ENCODE data around the gene TMIE.

GRCh38 chr3:46700772-46701171 lies 420 bp upstream of the TMIE start:
- TF ChIP-seq CTCF (IDR thresholded peaks at IDR 0.05) (no peak), POLR2AphosphoS5 (IDR thresholded peaks at IDR 0.05) (no peak), POLR2A (IDR thresholded peaks at IDR 0.05) (no peak)
